Neural progenitor cell (in vitro differentiated cells): Measurements from ENCODE around the gene XKR3.

Experiments used
- EZH2 ChIP-seq: fragments of 200-600 bp; sonication (generic); IDR thresholded peaks from 2 replicates; pipeline ENCODE4 v1.6.1; 2017; ENCODE audit warnings: antibody characterized with exemption, mild to moderate bottlenecking, moderate library complexity
- EZH2phosphoT487 ChIP-seq: fragments of 200-600 bp; sonication (generic); IDR thresholded peaks from 2 replicates; pipeline ENCODE4 v1.6.1; 2017; ENCODE audit warnings: antibody characterized with exemption
- TF ChIP-seq, protein P1 (sequence below): fragments of 200-600 bp; sonication (generic); IDR thresholded peaks from 2 replicates; pipeline ENCODE4 v1.5.1; 2017; ENCODE audit warnings: antibody characterized with exemption, mild to moderate bottlenecking

DNA sequence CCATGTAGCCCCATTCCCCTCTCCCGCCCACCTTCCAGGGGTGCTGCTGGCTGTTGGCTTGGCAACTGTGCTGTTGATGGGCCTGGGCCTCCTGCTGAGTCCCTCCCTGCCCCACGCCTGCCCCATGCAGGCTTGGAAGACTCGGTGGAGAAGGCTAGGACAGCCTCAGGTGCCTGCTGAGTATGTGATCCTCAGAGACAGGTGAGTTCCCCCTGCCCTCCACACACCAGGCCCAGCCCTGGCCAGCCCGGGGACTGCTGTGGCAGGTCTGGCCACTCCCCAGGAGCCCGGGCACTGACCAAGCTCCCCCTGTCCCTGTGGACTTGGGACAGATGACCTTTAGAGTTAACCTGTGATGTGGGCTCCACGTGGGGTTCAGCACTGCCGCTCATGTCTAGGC lies 20.7 kb upstream of the XKR3 start:
- TF ChIP-seq, protein P1, sequence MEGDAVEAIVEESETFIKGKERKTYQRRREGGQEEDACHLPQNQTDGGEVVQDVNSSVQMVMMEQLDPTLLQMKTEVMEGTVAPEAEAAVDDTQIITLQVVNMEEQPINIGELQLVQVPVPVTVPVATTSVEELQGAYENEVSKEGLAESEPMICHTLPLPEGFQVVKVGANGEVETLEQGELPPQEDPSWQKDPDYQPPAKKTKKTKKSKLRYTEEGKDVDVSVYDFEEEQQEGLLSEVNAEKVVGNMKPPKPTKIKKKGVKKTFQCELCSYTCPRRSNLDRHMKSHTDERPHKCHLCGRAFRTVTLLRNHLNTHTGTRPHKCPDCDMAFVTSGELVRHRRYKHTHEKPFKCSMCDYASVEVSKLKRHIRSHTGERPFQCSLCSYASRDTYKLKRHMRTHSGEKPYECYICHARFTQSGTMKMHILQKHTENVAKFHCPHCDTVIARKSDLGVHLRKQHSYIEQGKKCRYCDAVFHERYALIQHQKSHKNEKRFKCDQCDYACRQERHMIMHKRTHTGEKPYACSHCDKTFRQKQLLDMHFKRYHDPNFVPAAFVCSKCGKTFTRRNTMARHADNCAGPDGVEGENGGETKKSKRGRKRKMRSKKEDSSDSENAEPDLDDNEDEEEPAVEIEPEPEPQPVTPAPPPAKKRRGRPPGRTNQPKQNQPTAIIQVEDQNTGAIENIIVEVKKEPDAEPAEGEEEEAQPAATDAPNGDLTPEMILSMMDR = no peak
- TF ChIP-seq EZH2phosphoT487 (no peak), EZH2 (no peak)
